OCI-LY3 (cell line): Measurements from ENCODE around the gene AGO3.

Source experiments
- H2AFZ ChIP-seq: fragments of 200-600, 300-600 bp; shearing (Covaris generic); 2 replicates; pipeline ENCODE4 v1.6.0; 2014; ENCODE audit warnings: antibody characterized with exemption, low read depth, low read length
- H3K27ac ChIP-seq: fragments of 200-600, 300-600 bp; sonication (generic); 2 replicates; pipeline ENCODE4 v1.5.1; 2014; ENCODE audit warnings: mild to moderate bottlenecking, low read length, moderate library complexity, mixed read lengths
- H3K27me3 ChIP-seq: fragments of 200-600, 300-600 bp; sonication (generic); 2 replicates; pipeline ENCODE4 v1.6.1; 2014; ENCODE audit warnings: low read depth, low read length, mixed read lengths
- H3K36me3 ChIP-seq: fragments of 200-600, 300-600 bp; sonication (generic); replicated peaks from 2 replicates; pipeline ENCODE3; 2014; ENCODE audit warnings: low read depth, low read length, mixed read lengths
- H3K4me1 ChIP-seq: fragments of 300-600, 200-600 bp; sonication (generic); 2 replicates; pipeline ENCODE4 v1.6.1; 2014; ENCODE audit warnings: low read length, mixed read lengths
- H3K4me2 ChIP-seq: fragments of 200-600, 300-600 bp; sonication (generic); 2 replicates; pipeline ENCODE4 v1.6.1; 2014; ENCODE audit warnings: low read length, mixed read lengths
- H3K4me3 ChIP-seq: fragments of 300-600, 200-600 bp; sonication (generic); 2 replicates; pipeline ENCODE4 v1.5.1; 2014; ENCODE audit warnings: antibody characterized with exemption, mild to moderate bottlenecking, low read length, moderate library complexity
- H3K79me2 ChIP-seq: fragments of 300-600, 200-600 bp; shearing (Covaris generic); 2 replicates; pipeline ENCODE4 v1.6.1; 2014; ENCODE audit warnings: mild to moderate bottlenecking, low read length, mixed read lengths
- H3K9ac ChIP-seq: fragments of 300-600, 200-600 bp; shearing (Covaris generic); 2 replicates; pipeline ENCODE4 v1.6.0; 2014; ENCODE audit warnings: mild to moderate bottlenecking, low read length, moderate library complexity
- H3K9me3 ChIP-seq: fragments of 200-600, 300-600 bp; shearing (Covaris generic); 2 replicates; pipeline ENCODE4 v1.6.1; 2014; ENCODE audit warnings: low read length, mixed read lengths; ENCODE audit not compliant: insufficient read depth
- H4K20me1 ChIP-seq: fragments of 200-600, 300-600 bp; sonication (generic); 2 replicates; pipeline ENCODE4 v1.6.1; 2016; ENCODE audit warnings: low read length, mixed read lengths; ENCODE audit not compliant: insufficient read depth
- CTCF ChIP-seq: fragments of 200-600, 300-600 bp; sonication (generic); IDR thresholded peaks from 2 replicates; pipeline ENCODE4 v1.5.1; 2014; ENCODE audit warnings: antibody characterized with exemption, low read length, low read depth
- EZH2phosphoT487 ChIP-seq: fragments of 200-600 bp; shearing (Covaris generic); IDR thresholded peaks from 2 replicates; pipeline ENCODE4 v1.6.1; 2018; ENCODE audit warnings: antibody characterized with exemption, mixed run types, low read depth

AGO3 gene

GRCh38 chr1:36111151-36111550 lies 180.2 kb downstream of the AGO3 start:
- H3K4me1 ChIP-seq = peaks cover 6% of the 10 kb centered on the region
- H4K20me1 ChIP-seq = no peaks in the 10 kb centered on the region
- H3K4me2 ChIP-seq = no peak overlapping the region
- no peak overlapping the region for H2AFZ ChIP-seq
- no peaks in the 10 kb centered on the region for H3K79me2 ChIP-seq
- TF ChIP-seq EZH2phosphoT487 (no peak), CTCF (no peak)
- no peaks in the 10 kb centered on the region for H3K27me3 ChIP-seq
- H3K36me3 ChIP-seq = no peaks in the 10 kb centered on the region
- no peak overlapping the region for H3K27ac ChIP-seq
- no peak overlapping the region for H3K9ac ChIP-seq
- no peaks in the 10 kb centered on the region for H3K9me3 ChIP-seq
- H3K4me3 ChIP-seq = no peak overlapping the region

- no peak overlapping the region for H3K9ac ChIP-seq
- no peaks in the 10 kb centered on the region for H3K36me3 ChIP-seq
- no peaks in the 10 kb centered on the region for H3K79me2 ChIP-seq
- no peaks in the 10 kb centered on the region for H3K27me3 ChIP-seq
- no peaks in the 10 kb centered on the region for H3K9me3 ChIP-seq
- no peaks in the 10 kb centered on the region for H4K20me1 ChIP-seq
- no peak overlapping the region for H3K4me2 ChIP-seq
- no peak for TF ChIP-seq CTCF
- no peak for TF ChIP-seq EZH2phosphoT487
- no peak overlapping the region for H3K4me3 ChIP-seq
- H2AFZ ChIP-seq = no peak overlapping the region
- H3K4me1 ChIP-seq = peaks cover 9% of the 10 kb centered on the region
- no peak overlapping the region for H3K27ac ChIP-seq
Measured at GRCh38 chr1:36112823-36113222, 181.9 kb downstream of the AGO3 start.

GRCh38 chr1:36114371-36114770 lies 183.5 kb downstream of the AGO3 start:
- no peak overlapping the region for H3K9ac ChIP-seq
- no peak overlapping the region for H3K27ac ChIP-seq
- peaks cover 9% of the 10 kb centered on the region for H3K4me1 ChIP-seq
- no peak overlapping the region for H2AFZ ChIP-seq
- H3K9me3 ChIP-seq = no peaks in the 10 kb centered on the region
- no peaks in the 10 kb centered on the region for H3K79me2 ChIP-seq
- no peak for TF ChIP-seq CTCF
- TF ChIP-seq EZH2phosphoT487 = no peak
- no peaks in the 10 kb centered on the region for H3K36me3 ChIP-seq
- no peak overlapping the region for H3K4me3 ChIP-seq
- H3K27me3 ChIP-seq = no peaks in the 10 kb centered on the region
- no peak overlapping the region for H3K4me2 ChIP-seq
- H4K20me1 ChIP-seq = no peaks in the 10 kb centered on the region

GRCh38 chr1:36115200-36115669 lies 184.3 kb downstream of the AGO3 start:
- H3K4me1 ChIP-seq = peaks cover 9% of the 10 kb centered on the region
- no peaks in the 10 kb centered on the region for H3K36me3 ChIP-seq
- H3K27ac ChIP-seq = no peak overlapping the region
- H2AFZ ChIP-seq = no peak overlapping the region
- no peaks in the 10 kb centered on the region for H3K9me3 ChIP-seq
- H3K4me3 ChIP-seq = no peak overlapping the region
- H3K79me2 ChIP-seq = no peaks in the 10 kb centered on the region
- no peaks in the 10 kb centered on the region for H3K27me3 ChIP-seq
- H4K20me1 ChIP-seq = no peaks in the 10 kb centered on the region
- H3K4me2 ChIP-seq = no peak overlapping the region
- H3K9ac ChIP-seq = no peak overlapping the region
- TF ChIP-seq EZH2phosphoT487 (no peak), CTCF (no peak)
